Epithelial cell of esophagus (primary cell): Measurements from ENCODE around the gene MALRD1.

Source experiments
- DNase-seq: peaks from one replicate; pipeline ENCODE4 v3.0.0; 2010; ENCODE audit warnings: low read depth
- H3K4me3 ChIP-seq: 2 replicates; pipeline ENCODE4 v1.5.1; 2011; ENCODE audit warnings: mild to moderate bottlenecking, low read length, control low read depth
- CTCF ChIP-seq: IDR thresholded peaks from 2 replicates; pipeline ENCODE4 v1.5.1; 2011; ENCODE audit warnings: low read depth, mild to moderate bottlenecking, low read length, control low read depth, inconsistent platforms; ENCODE audit not compliant: insufficient read depth; ENCODE audit errors: missing control alignments

Gene MALRD1

DNA sequence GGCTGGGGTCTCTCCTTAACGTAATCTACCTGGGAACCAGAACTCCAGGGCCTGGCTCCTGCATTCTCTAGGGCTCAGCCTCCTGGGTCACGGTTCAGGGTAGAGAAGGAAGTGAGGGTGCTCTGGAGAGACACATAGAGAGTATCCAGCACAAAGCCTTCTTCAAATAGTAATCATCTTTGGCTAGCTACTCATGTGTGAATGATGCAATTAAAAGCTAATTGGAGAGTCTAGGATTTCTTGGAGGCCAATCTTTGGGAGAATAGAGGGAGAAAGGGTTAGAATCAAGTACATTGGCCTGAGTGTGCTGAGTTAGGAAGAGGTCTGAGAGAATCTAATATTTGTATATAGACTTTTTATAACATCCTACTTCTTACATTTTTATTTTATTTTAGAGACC lies 24.0 kb upstream of the MALRD1 start:
- no peak for TF ChIP-seq CTCF
- no peak for DNase-seq
- no peak overlapping the region for H3K4me3 ChIP-seq

- H3K4me3 ChIP-seq, result no peak overlapping the region
- no peak for TF ChIP-seq CTCF
- no peak for DNase-seq
Measured at GRCh38 chr10:19031763-19032162, 16.8 kb upstream of the MALRD1 start.

DNA sequence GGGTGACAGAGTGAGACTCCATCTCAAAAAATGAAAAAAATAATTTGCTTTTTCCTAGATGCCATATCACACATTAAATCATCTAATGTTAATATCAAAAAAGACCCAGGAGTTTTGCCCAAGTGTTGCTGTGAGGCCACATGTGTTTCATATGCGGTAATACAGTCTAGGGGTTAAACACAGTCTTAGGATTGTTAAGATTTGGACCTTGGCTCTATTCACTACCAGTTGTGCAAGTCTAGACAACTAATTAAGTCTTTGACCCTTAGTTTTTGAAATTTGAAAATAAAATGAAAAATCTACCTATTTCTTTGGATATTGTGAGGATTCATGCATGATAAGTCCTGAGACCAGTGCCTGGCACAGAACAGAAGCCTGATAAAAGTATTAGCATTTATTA lies 14.9 kb upstream of the MALRD1 start:
- H3K4me3 ChIP-seq, result no peak overlapping the region
- no peak for TF ChIP-seq CTCF

DNA sequence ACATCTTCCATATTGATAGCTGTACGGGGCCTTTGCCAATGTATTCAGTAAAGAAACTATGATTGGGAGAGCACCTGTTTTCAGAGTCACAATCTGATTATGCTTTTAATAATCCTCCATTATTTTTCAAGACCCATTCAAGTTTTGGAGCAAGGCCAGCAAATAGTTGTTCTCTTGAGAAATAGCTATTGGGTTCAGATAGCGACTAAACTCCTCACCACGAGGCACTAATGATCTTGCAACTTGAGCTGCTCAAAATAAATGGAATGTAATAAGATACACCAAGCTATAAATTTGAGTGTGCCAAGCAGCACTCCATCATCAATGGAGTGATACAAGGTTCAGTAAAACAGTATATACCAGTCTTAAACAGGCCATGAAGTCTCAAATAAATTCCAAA lies 7.4 kb upstream of the MALRD1 start:
- DNase-seq, result no peak
- TF ChIP-seq CTCF, result no peak
- H3K4me3 ChIP-seq, result no peak overlapping the region

More for the DNA sequence above, 14.9 kb upstream of the MALRD1 start:
- DNase-seq, result no peak

DNA sequence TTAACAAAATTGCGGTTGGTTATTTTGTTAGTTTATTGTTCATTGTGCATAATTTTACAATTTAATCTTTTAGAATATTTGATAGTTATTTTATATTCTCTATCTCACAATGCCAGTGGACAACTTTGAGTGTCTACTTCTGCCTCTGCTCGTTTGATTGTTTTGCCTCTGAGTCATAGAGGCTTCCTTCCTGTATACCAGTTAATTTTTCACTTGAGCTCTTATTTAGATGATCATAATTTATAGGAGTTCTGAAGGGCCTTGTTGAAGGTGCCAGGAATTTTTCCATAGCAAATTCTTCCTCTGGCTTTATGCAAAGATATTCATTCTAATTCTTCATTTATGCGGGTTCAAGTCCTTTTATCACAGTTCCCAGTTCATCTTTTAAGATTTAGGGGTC lies 5.2 kb upstream of the MALRD1 start:
- no peak for DNase-seq
- TF ChIP-seq CTCF, result no peak
- H3K4me3 ChIP-seq, result no peak overlapping the region

GRCh38 chr10:19046679-19047078 lies 1.9 kb upstream of the MALRD1 start:
- TF ChIP-seq CTCF, result no peak
- DNase-seq, result no peak
- no peak overlapping the region for H3K4me3 ChIP-seq

- TF ChIP-seq CTCF, result no peak
- DNase-seq, result no peak
- no peak overlapping the region for H3K4me3 ChIP-seq
Measured at GRCh38 chr10:19048891-19049290, 290 bp downstream of the MALRD1 start.
